ENCODE results near the gene OR51V1.

Gene OR51V1

DNA sequence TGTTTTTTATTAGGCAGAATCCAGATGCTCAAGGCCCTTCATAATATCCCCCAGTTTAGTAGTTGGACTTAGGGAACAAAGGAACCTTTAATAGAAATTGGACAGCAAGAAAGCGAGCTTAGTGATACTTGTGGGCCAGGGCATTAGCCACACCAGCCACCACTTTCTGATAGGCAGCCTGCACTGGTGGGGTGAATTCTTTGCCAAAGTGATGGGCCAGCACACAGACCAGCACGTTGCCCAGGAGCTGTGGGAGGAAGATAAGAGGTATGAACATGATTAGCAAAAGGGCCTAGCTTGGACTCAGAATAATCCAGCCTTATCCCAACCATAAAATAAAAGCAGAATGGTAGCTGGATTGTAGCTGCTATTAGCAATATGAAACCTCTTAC is 25.0 kb upstream of the OR51V1 start:
- Histone ChIP-seq H3K27ac (replicated peaks) (no peak overlapping the region), H3K27me3 (ENCODE audit: insufficient read depth, poor library complexity, severe bottlenecking) (peaks cover 3% of the 10 kb centered on the region), H3K4me3 (replicated peaks; ENCODE audit: insufficient read depth, low read length) (no peak overlapping the region)
- DNase-seq (ENCODE audit: low read depth in 1 of 2, low spot score in 1 of 2) = no peak
- TF ChIP-seq, protein P1, sequence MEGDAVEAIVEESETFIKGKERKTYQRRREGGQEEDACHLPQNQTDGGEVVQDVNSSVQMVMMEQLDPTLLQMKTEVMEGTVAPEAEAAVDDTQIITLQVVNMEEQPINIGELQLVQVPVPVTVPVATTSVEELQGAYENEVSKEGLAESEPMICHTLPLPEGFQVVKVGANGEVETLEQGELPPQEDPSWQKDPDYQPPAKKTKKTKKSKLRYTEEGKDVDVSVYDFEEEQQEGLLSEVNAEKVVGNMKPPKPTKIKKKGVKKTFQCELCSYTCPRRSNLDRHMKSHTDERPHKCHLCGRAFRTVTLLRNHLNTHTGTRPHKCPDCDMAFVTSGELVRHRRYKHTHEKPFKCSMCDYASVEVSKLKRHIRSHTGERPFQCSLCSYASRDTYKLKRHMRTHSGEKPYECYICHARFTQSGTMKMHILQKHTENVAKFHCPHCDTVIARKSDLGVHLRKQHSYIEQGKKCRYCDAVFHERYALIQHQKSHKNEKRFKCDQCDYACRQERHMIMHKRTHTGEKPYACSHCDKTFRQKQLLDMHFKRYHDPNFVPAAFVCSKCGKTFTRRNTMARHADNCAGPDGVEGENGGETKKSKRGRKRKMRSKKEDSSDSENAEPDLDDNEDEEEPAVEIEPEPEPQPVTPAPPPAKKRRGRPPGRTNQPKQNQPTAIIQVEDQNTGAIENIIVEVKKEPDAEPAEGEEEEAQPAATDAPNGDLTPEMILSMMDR (IDR thresholded peaks at IDR 0.05; ENCODE audit: insufficient read depth, low read length) = no peak
- TF ChIP-seq GABPA (IDR thresholded peaks at IDR 0.05; ENCODE audit: low read depth) (no peak), SPI1 (IDR thresholded peaks at IDR 0.05; ENCODE audit: borderline replicate concordance, low read depth) (no peak), POLR2AphosphoS5 (IDR thresholded peaks at IDR 0.05; ENCODE audit: low read depth) (no peak)
- TF ChIP-seq, protein P2, sequence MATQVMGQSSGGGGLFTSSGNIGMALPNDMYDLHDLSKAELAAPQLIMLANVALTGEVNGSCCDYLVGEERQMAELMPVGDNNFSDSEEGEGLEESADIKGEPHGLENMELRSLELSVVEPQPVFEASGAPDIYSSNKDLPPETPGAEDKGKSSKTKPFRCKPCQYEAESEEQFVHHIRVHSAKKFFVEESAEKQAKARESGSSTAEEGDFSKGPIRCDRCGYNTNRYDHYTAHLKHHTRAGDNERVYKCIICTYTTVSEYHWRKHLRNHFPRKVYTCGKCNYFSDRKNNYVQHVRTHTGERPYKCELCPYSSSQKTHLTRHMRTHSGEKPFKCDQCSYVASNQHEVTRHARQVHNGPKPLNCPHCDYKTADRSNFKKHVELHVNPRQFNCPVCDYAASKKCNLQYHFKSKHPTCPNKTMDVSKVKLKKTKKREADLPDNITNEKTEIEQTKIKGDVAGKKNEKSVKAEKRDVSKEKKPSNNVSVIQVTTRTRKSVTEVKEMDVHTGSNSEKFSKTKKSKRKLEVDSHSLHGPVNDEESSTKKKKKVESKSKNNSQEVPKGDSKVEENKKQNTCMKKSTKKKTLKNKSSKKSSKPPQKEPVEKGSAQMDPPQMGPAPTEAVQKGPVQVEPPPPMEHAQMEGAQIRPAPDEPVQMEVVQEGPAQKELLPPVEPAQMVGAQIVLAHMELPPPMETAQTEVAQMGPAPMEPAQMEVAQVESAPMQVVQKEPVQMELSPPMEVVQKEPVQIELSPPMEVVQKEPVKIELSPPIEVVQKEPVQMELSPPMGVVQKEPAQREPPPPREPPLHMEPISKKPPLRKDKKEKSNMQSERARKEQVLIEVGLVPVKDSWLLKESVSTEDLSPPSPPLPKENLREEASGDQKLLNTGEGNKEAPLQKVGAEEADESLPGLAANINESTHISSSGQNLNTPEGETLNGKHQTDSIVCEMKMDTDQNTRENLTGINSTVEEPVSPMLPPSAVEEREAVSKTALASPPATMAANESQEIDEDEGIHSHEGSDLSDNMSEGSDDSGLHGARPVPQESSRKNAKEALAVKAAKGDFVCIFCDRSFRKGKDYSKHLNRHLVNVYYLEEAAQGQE (IDR thresholded peaks at IDR 0.05; ENCODE audit: insufficient replicate concordance, low read depth) = no peak

DNA sequence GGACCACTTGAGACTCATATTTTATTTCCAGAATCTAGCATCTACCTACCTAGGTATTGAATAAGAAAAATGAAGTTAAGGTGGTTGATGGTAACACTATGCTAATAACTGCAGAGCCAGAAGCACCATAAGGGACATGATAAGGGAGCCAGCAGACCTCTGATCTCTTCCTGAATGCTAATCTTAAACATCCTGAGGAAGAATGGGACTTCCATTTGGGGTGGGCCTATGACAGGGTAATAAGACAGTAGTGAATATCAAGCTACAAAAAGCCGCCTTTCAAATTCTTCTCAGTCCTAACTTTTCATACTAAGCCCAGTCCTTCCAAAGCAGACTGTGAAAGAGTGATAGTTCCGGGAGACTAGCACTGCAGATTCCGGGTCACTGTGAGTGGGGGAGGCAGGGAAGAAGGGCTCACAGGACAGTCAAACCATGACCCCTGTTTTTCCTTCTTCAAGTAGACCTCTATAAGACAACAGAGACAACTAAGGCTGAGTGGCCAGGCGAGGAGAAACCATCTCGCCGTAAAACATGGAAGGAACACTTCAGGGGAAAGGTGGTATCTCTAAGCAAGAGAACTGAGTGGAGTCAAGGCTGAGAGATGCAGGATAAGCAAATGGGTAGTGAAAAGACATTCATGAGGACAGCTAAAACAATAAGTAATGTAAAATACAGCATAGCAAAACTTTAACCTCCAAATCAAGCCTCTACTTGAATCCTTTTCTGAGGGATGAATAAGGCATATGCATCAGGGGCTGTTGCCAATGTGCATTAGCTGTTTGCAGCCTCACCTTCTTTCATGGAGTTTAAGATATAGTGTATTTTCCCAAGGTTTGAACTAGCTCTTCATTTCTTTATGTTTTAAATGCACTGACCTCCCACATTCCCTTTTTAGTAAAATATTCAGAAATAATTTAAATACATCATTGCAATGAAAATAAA is 24.3 kb upstream of the OR51V1 start:
- no peak overlapping the region for H3K27ac ChIP-seq (replicated peaks)
- TF ChIP-seq, protein P1 (IDR thresholded peaks at IDR 0.05; ENCODE audit: insufficient read depth, low read length) = no peak
- TF ChIP-seq GABPA (IDR thresholded peaks at IDR 0.05; ENCODE audit: low read depth) (no peak), SPI1 (IDR thresholded peaks at IDR 0.05; ENCODE audit: borderline replicate concordance, low read depth) (no peak), POLR2AphosphoS5 (IDR thresholded peaks at IDR 0.05; ENCODE audit: low read depth) (no peak)
- TF ChIP-seq, protein P2 (IDR thresholded peaks at IDR 0.05; ENCODE audit: insufficient replicate concordance, low read depth) = no peak

DNA sequence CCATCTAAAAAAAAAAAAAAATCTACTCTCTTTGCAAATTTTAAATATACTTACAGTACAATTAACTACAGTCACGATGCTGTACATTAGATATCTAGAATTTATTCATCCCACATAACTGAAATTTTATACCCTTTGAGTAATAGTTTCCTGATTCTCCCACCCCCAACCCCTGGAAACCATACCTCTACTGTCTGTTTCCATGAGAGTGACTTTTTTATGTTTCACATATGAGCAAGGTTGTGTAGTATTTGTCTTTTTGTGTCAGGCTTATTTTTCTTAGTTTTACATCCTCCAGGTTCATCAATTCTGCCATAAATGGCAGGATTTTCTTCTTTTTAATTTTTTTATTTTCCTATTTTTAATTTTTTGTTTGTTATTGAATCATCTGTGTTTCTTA is 23.2 kb upstream of the OR51V1 start:
- TF ChIP-seq, protein P1 (IDR thresholded peaks at IDR 0.05; ENCODE audit: insufficient read depth, low read length) = no peak
- no peak for TF ChIP-seq GABPA (IDR thresholded peaks at IDR 0.05; ENCODE audit: low read depth)
- no peak for TF ChIP-seq SPI1 (IDR thresholded peaks at IDR 0.05; ENCODE audit: borderline replicate concordance, low read depth)
- TF ChIP-seq, protein P2 (IDR thresholded peaks at IDR 0.05; ENCODE audit: insufficient replicate concordance, low read depth) = no peak
- TF ChIP-seq POLR2AphosphoS5 (IDR thresholded peaks at IDR 0.05; ENCODE audit: low read depth) = no peak
- Histone ChIP-seq H3K27ac (replicated peaks) (no peak overlapping the region), H3K27me3 (ENCODE audit: insufficient read depth, poor library complexity, severe bottlenecking) (peaks cover 3% of the 10 kb centered on the region), H3K4me3 (replicated peaks; ENCODE audit: insufficient read depth, low read length) (no peak overlapping the region)
- no peak for DNase-seq (ENCODE audit: low read depth in 1 of 2, low spot score in 1 of 2)

More for the DNA sequence above, 24.3 kb upstream of the OR51V1 start:
- DNase-seq (ENCODE audit: low read depth in 1 of 2, low spot score in 1 of 2) = no peak
- Histone ChIP-seq H3K27me3 (ENCODE audit: insufficient read depth, poor library complexity, severe bottlenecking) (peaks cover 3% of the 10 kb centered on the region), H3K4me3 (replicated peaks; ENCODE audit: insufficient read depth, low read length) (no peak overlapping the region)
